ENCODE measurements around the gene GPR146. TPM values are rescaled to one million over a fixed set of nuclear protein-coding genes. Genes with fewer than 3 reads are reported as not detected.

GPR146 gene
- total RNA-seq, 3 donors from 2014 or later, result 0.21 to 0.52 TPM; not detected in 1

DNA sequence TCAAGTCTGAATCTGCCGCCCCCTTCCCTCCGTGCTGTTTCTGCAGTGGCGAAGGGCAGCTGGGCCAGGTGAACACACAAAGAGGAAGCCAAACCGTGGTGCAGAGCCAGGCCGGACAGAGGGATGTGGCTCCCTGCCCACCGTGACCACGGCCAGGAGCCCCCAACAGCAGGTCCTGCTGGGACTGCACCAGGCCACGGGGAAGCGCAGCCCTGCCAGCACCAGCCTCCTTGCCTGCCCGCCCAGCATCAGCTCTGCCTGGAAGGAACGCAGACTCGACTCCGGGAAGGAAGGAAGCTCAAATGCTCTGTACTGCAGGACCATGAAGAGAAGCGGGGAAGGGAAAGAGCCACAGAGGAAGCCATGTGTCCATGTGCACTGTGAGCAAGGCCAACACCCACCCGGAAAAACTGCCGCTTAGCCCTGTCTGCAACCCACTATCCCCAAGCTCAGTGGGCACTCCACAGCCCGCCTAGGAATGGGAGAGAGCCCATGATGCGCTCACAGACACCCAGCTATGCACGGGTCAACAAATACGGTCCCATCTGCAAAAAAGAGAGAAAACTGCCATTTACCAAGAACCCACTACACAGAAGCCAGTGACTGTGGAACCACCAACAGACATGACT lies 62.6 kb downstream of the GPR146 start:
- H3K4me3 Mint-ChIP-seq, result no peak overlapping the region
- peaks cover 17% of the 10 kb centered on the region for H3K4me1 Mint-ChIP-seq (ENCODE audit: low read depth)
- H3K9me3 Mint-ChIP-seq, result no peaks in the 10 kb centered on the region
- ATAC-seq, result no peak
- DNase-seq, result no peak
- no peaks in the 10 kb centered on the region for H3K27me3 Mint-ChIP-seq (ENCODE audit: low read depth)
- H3K36me3 Mint-ChIP-seq (ENCODE audit: insufficient read depth), result no peaks in the 10 kb centered on the region

DNA sequence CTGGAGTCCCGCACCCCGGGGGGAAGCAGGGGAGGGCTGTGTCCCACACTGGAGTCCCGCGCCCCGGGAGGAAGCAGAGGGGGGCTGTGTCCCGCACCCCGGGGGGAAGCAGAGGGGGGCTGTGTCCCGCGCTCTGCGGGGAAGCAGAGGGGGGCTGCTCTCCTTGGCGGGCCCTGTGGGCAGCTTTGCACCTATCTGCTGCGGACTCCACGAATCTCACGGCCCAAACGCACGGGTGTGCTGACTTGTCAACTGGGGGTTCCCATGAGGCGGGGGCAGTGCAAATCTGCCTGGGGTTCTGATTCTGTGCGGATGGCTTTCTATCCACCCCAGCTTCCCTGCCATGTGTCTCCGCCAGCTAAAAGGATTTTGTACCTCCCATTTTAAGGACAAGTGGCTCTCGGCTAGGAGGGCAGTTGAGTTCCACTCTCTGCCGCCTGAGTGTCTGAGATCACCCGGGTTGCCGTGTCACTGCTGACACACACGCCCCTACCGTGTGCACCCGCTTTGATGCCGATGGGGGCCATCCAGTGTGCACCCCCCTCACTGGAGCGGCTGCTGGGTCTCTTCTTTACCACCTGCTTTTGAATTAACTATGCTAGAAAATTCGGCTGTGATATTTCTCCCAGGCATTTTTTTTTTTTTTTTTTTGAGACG lies 64.0 kb downstream of the GPR146 start:
- H3K9me3 Mint-ChIP-seq, result no peaks in the 10 kb centered on the region
- DNase-seq, result no peak
- no peaks in the 10 kb centered on the region for H3K36me3 Mint-ChIP-seq (ENCODE audit: insufficient read depth)
- no peak for ATAC-seq
- H3K27me3 Mint-ChIP-seq (ENCODE audit: low read depth), result no peaks in the 10 kb centered on the region
- H3K4me1 Mint-ChIP-seq (ENCODE audit: low read depth), result peaks cover 10% of the 10 kb centered on the region
- H3K4me3 Mint-ChIP-seq, result no peak overlapping the region

Other genes with a start within 250 kb of the GPR146 start
- gene SUN1, start 212.1 kb upstream of the GPR146 start, total RNA-seq, result 10 to 100 TPM; 61.5 to 69.1 (median 63.0) TPM
- gene GET4, start 168.0 kb upstream of the GPR146 start, total RNA-seq, result 10 to 100 TPM; 47.9 to 55.3 (median 52.1) TPM
- 10 to 100 TPM; 75.0 to 79.6 (median 79.5) TPM for gene ADAP1, start 89.9 kb upstream of the GPR146 start, total RNA-seq
- 10 to 100 TPM; 17.5 to 19.0 (median 18.9) TPM for gene COX19, start 69.0 kb upstream of the GPR146 start, total RNA-seq
- gene CYP2W1, start 61.4 kb upstream of the GPR146 start, total RNA-seq, result not detected
- under 1 TPM; 0.08 to 0.11 (median 0.08) TPM for gene GPER1, start 43.6 kb downstream of the GPR146 start, total RNA-seq
- gene ZFAND2A, start 115.7 kb downstream of the GPR146 start, total RNA-seq, result 10 to 100 TPM; 19.3 to 25.0 (median 22.3) TPM
- gene UNCX, start 188.3 kb downstream of the GPR146 start, total RNA-seq, result not detected

Data from activated T-cell treated with anti-CD3 and anti-CD28 coated beads, Interleukin-2, amount 50 U/mL, for 4 hours (primary cell).